ENCODE data around the gene DNM3. TPM values are rescaled to one million over a fixed set of nuclear protein-coding genes. Genes with fewer than 3 reads are reported as not detected.

Gene DNM3
- total and polyA plus RNA-seq, 2 experiments from 2014 or later = 5.2 to 12.2 TPM

DNA sequence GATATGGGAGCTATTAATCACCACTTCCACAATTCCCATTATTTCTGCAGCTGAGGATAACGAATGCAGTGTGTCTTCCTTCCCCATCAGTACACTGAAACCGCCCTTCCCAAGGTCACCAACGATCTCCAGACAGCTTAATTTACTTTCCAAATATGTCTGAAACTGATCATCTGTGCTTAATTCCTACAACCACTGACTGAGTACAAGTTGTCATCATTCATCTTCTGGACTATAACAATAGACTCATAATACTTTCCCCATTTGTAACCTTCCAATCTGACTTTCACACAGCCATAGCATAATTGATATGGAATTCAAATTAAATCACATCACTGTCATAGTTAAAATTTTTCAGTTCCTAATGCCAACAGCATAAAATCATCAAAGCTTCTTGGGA lies 17.4 kb downstream of the DNM3 start:
- Histone ChIP-seq H4K20me1 (replicated peaks; ENCODE audit: insufficient read depth) (no peaks in the 10 kb centered on the region), H3K27me3 (ENCODE audit: insufficient read depth) (no peaks in the 10 kb centered on the region), H2AFZ (no peak overlapping the region), H3K36me3 (ENCODE audit: insufficient read depth) (no peaks in the 10 kb centered on the region), H3K4me3 (no peak overlapping the region), H3K79me2 (replicated peaks; ENCODE audit: insufficient read depth) (no peaks in the 10 kb centered on the region), H3K4me1 (ENCODE audit: insufficient read depth) (no peaks in the 10 kb centered on the region), H3K4me2 (no peak overlapping the region), H3F3A (replicated peaks; ENCODE audit: low read depth) (no peaks in the 10 kb centered on the region), H3K9me2 (ENCODE audit: insufficient read depth) (no peaks in the 10 kb centered on the region), H3K27ac (ENCODE audit: low read depth) (no peak overlapping the region)
- peaks cover 5% of the 10 kb centered on the region for H3K27me3 Mint-ChIP-seq (ENCODE audit: insufficient read depth, low read depth, poor library complexity)
- TF ChIP-seq JUNB (IDR thresholded peaks at IDR 0.05; ENCODE audit: unreplicated experiment) (no peak), STAT1 (IDR thresholded peaks at IDR 0.05; ENCODE audit: unreplicated experiment) (no peak), ZNF114 (CRISPR knock-in tag; IDR thresholded peaks at IDR 0.05) (no peak), ZNF331 (CRISPR knock-in tag; IDR thresholded peaks at IDR 0.05; ENCODE audit: low read depth) (no peak), CREB1 (CRISPR knock-in tag; IDR thresholded peaks at IDR 0.05; ENCODE audit: low read depth) (no peak), ZNF462 (CRISPR knock-in tag; IDR thresholded peaks at IDR 0.05) (no peak), EZH2 (IDR thresholded peaks at IDR 0.05; ENCODE audit: low read depth, unreplicated experiment) (no peak), ETS1 (IDR thresholded peaks at IDR 0.05) (no peak), REST (IDR thresholded peaks at IDR 0.05; ENCODE audit: unreplicated experiment) (no peak), POLR2AphosphoS5 (IDR thresholded peaks at IDR 0.05; ENCODE audit: low read depth) (no peak), CTCF (conservative IDR thresholded peaks at IDR 0.05; ENCODE audit: low read depth in 2 of 2) (no peak)
- no peaks in the 10 kb centered on the region for H3K36me3 Mint-ChIP-seq (ENCODE audit: low read depth)
- H3K4me1 Mint-ChIP-seq = no peaks in the 10 kb centered on the region
- H3K27ac Mint-ChIP-seq = no peak overlapping the region
- DNase-seq (ENCODE audit: low spot score) (no peak), ATAC-seq (no peak)
- H3K4me3 Mint-ChIP-seq = no peak overlapping the region
- no peaks in the 10 kb centered on the region for H3K9me3 Mint-ChIP-seq
